HCT116 (cell line): ENCODE measurements around the gene RHOT1. TPM values are rescaled to one million over a fixed set of nuclear protein-coding genes. Genes with fewer than 3 reads are reported as not detected.

ENCODE experiments used
- ATAC-seq: fragments of 200-7000 bp; cut with Tn5 transposase; 2 replicates; pipeline ENCODE4 v1.9.1; 2020; ENCODE audit warnings: mild to moderate bottlenecking, moderate library complexity
- BruUV-seq: library from RNA; stranded (reverse); fragments of 400-500 nt; replicated peaks from 2 replicates; lab custom pipeline; 2021; lab: Mats Ljungman, UMichigan
- CTCF ChIA-PET: fragments of 300-600 bp; sonication (Branson Sonifier 250); formaldehyde crosslinking; loops from one replicate; lab custom pipeline; 2021; ENCODE audit warnings: antibody characterized with exemption; lab: Charles Lee
- POLR2A ChIA-PET: fragments of 300-600, 350-600 bp; sonication (Branson Sonifier 250); formaldehyde crosslinking; loops from one replicate; lab custom pipeline; 2021; ENCODE audit warnings: antibody characterized with exemption; lab: Charles Lee
- RAD21 ChIA-PET, 2 experiments: fragments of 300-600 bp; sonication (Branson Sonifier 250); formaldehyde crosslinking; loops; one replicate each; lab custom pipeline; 2023; ENCODE audit warnings: low total read pairs in 2 of 2; ENCODE audit not compliant: uncharacterized antibody in 2 of 2, unreplicated experiment in 2 of 2, low non-redundant PET in 1 of 2; lab: Charles Lee
- DNase-seq: peaks from one replicate; pipeline ENCODE4 v3.0.0-alpha.2; 2010; ENCODE audit warnings: low read depth, low spot score
- H2AFZ ChIP-seq: fragments of 200-600 bp; shearing (Covaris generic), sonication (generic); 2 replicates; pipeline ENCODE4 v1.6.1; 2017; ENCODE audit warnings: low read depth, mixed run types, mixed read lengths, antibody characterized with exemption, low read length; ENCODE audit not compliant: poor library complexity, severe bottlenecking
- H3K27ac ChIP-seq: 2 replicates; pipeline ENCODE4 v1.5.1; 2012; ENCODE audit warnings: low read depth, low read length
- H3K27me3 ChIP-seq: fragments of 200-600 bp; sonication (generic); 2 replicates; pipeline ENCODE4 v1.6.1; 2016; ENCODE audit warnings: mixed run types, low read length, mixed read lengths; ENCODE audit not compliant: insufficient read depth
- H3K36me3 ChIP-seq, 2 experiments: fragments of 200-500 bp in 1 of 2; fragments of 200-600 bp in 1 of 2; sonication (Bioruptor generic) in 1 of 2; sonication (generic) in 1 of 2; 2 replicates each; pipeline versions ENCODE4 v1.5.1 to v1.6.1; 2014 to 2016; ENCODE audit warnings: low read length in 2 of 2, inconsistent platforms in 1 of 2, mixed read lengths in 1 of 2, mixed run types in 1 of 2; ENCODE audit not compliant: insufficient read depth in 2 of 2, control insufficient read depth in 1 of 2
- H3K4me1 ChIP-seq, 2 experiments: fragments of 200-600 bp in 1 of 2; sonication (generic) in 1 of 2; 2 replicates each; pipeline versions ENCODE4 v1.5.1 to v1.6.1; 2012 to 2017; ENCODE audit warnings: low read length in 2 of 2, inconsistent platforms in 1 of 2, mild to moderate bottlenecking in 1 of 2, mixed read lengths in 1 of 2, mixed run types in 1 of 2, moderate library complexity in 1 of 2; ENCODE audit not compliant: insufficient read depth in 2 of 2, control insufficient read depth in 1 of 2
- H3K4me2 ChIP-seq: fragments of 200-600 bp; sonication (generic); 2 replicates; pipeline ENCODE4 v1.6.1; 2017; ENCODE audit warnings: mixed run types, low read length, mixed read lengths
- H3K4me3 ChIP-seq, 2 experiments: fragments of 200-600 bp in 1 of 2; sonication (generic) in 1 of 2; replicated peaks in 1 of 2; 2 replicates each; pipeline ENCODE4 v1.5.1; 2011 to 2016; ENCODE audit warnings: low read length in 2 of 2, control low read depth in 1 of 2, low read depth in 1 of 2, mild to moderate bottlenecking in 1 of 2, mixed read lengths in 1 of 2, mixed run types in 1 of 2
- H3K79me2 ChIP-seq: fragments of 200-600 bp; sonication (generic); 2 replicates; pipeline ENCODE4 v1.6.1; 2017; ENCODE audit warnings: mild to moderate bottlenecking, mixed run types, low read length, moderate library complexity, mixed read lengths; ENCODE audit not compliant: insufficient read depth
- H3K9ac ChIP-seq: fragments of 200-600 bp; sonication (generic); 2 replicates; pipeline ENCODE4 v1.6.1; 2016; ENCODE audit warnings: low read length, mixed read lengths
- H3K9me2 ChIP-seq: fragments of 200-600 bp; sonication (generic), shearing (Covaris generic); 2 replicates; pipeline ENCODE4 v1.6.1; 2017; ENCODE audit warnings: mixed run types, mild to moderate bottlenecking, moderate library complexity; ENCODE audit not compliant: insufficient read depth
- H3K9me3 ChIP-seq, 2 experiments: fragments of 200-500 bp in 1 of 2; fragments of 200-600 bp in 1 of 2; sonication (Bioruptor generic) in 1 of 2; sonication (generic) in 1 of 2; 2 replicates each; pipeline ENCODE4 v1.6.1; 2014 to 2017; ENCODE audit warnings: low read length in 2 of 2, mixed read lengths in 2 of 2, inconsistent platforms in 1 of 2, low read depth in 1 of 2, mild to moderate bottlenecking in 1 of 2, mixed run types in 1 of 2, moderate library complexity in 1 of 2; ENCODE audit not compliant: control insufficient read depth in 1 of 2, insufficient read depth in 1 of 2
- H4K20me1 ChIP-seq: fragments of 200-600 bp; sonication (generic), shearing (Covaris generic); 2 replicates; pipeline ENCODE4 v1.6.1; 2017; ENCODE audit warnings: mixed run types, mild to moderate bottlenecking, moderate library complexity; ENCODE audit not compliant: insufficient read depth
- CBX3 ChIP-seq: IDR thresholded peaks from 2 replicates; pipeline ENCODE4 v1.6.1; 2012; ENCODE audit warnings: low read depth
- ELF1 ChIP-seq: IDR thresholded peaks from 2 replicates; pipeline ENCODE4 v1.6.1; 2012; ENCODE audit warnings: low read depth, borderline replicate concordance
- JUND ChIP-seq: IDR thresholded peaks from 2 replicates; pipeline ENCODE4 v1.6.1; 2012
- POLR2A ChIP-seq: IDR thresholded peaks from 2 replicates; pipeline ENCODE4 v1.7.0; 2011; ENCODE audit warnings: borderline replicate concordance; ENCODE audit not compliant: insufficient read depth, insufficient read length; ENCODE audit errors: extremely low read depth
- RAD21 ChIP-seq: IDR thresholded peaks from 2 replicates; pipeline ENCODE4 v1.6.1; 2012; ENCODE audit warnings: low read depth, mild to moderate bottlenecking
- SP1 ChIP-seq: IDR thresholded peaks from 2 replicates; pipeline ENCODE4 v1.6.1; 2012; ENCODE audit warnings: low read depth
- SRF ChIP-seq: IDR thresholded peaks from 2 replicates; pipeline ENCODE4 v1.6.1; 2012; ENCODE audit warnings: low read depth
- TCF7L2 ChIP-seq: IDR thresholded peaks from 2 replicates; pipeline ENCODE4 v1.7.0; 2011; ENCODE audit warnings: borderline replicate concordance, inconsistent platforms; ENCODE audit not compliant: insufficient read depth, insufficient read length; ENCODE audit errors: extremely low read depth
- ZFX ChIP-seq: fragments of 450-650 bp; IDR thresholded peaks from 2 replicates; pipeline ENCODE4 v1.6.1; 2017
- intact Hi-C: fragments of 100-400 bp; cut with micrococcal nuclease; formaldehyde crosslinking; loops from 2 replicates; pipeline ENCODE4 v1.10.0; 2022
- total RNA-seq: library from RNA; stranded (reverse); gene quantifications from one replicate; pipeline ENCODE4 v1.2.1, GENCODE V29; 2021; ENCODE audit not compliant: unreplicated experiment
- TF ChIP-seq, protein P1 (sequence below): IDR thresholded peaks from 2 replicates; pipeline ENCODE4 v1.6.1; 2011; ENCODE audit warnings: mild to moderate bottlenecking, low read length, moderate library complexity; ENCODE audit not compliant: insufficient replicate concordance; ENCODE audit errors: extremely low read depth
- TF ChIP-seq, protein P2 (sequence below): IDR thresholded peaks from 2 replicates; pipeline ENCODE4 v1.6.1; 2012

RHOT1 gene
- total RNA-seq, 1 experiment from 2014 or later: 33.3 TPM

DNA sequence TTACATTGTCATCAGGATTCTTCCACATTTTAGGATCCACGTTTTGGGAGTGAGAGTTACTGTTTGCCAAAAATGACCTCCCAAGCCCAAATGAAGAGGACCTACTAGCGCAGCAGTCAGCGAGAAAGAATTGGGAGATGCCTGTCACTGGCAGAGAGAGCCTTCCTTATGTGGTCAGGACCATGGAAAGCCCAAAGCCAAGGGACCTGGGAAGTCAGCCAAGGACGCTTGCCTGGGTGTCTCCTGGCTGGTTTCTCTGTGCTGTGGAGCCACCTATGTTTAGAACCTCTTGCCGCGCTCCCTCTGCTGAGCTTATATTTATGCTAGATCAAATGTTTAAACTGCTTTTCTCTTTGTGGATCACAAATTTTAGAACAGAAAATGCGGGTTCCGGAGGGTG is 98.4 kb downstream of the RHOT1 start:
- no peak for DNase-seq
- H3K27me3 ChIP-seq: no peaks in the 10 kb centered on the region
- H3K4me2 ChIP-seq: no peak overlapping the region
- no peaks in the 10 kb centered on the region for H3K9me2 ChIP-seq
- no peaks in the 10 kb centered on the region for H3K79me2 ChIP-seq
- no peak overlapping the region for H3K4me3 ChIP-seq
- intact Hi-C loops: no loop called here
- H4K20me1 ChIP-seq: no peaks in the 10 kb centered on the region
- ChIA-PET RAD21 (no interaction called here), CTCF (no interaction called here), POLR2A (no interaction called here)
- H3K4me1 ChIP-seq: no peaks in the 10 kb centered on the region
- H3K9me3 ChIP-seq: no peaks in the 10 kb centered on the region
- no peaks in the 10 kb centered on the region for H3K36me3 ChIP-seq
- ATAC-seq: no peak
- no peak overlapping the region for H2AFZ ChIP-seq
- H3K9ac ChIP-seq: no peak overlapping the region
- BruUV-seq: no TSS peak
- H3K27ac ChIP-seq: no peak overlapping the region
- TF ChIP-seq JUND: no peak
- TF ChIP-seq CBX3: no peak
- TF ChIP-seq ELF1: no peak
- TF ChIP-seq POLR2A: no peak
- TF ChIP-seq SP1: no peak
- TF ChIP-seq TCF7L2: no peak
- TF ChIP-seq, all 23 proteins: peak for 0

DNA sequence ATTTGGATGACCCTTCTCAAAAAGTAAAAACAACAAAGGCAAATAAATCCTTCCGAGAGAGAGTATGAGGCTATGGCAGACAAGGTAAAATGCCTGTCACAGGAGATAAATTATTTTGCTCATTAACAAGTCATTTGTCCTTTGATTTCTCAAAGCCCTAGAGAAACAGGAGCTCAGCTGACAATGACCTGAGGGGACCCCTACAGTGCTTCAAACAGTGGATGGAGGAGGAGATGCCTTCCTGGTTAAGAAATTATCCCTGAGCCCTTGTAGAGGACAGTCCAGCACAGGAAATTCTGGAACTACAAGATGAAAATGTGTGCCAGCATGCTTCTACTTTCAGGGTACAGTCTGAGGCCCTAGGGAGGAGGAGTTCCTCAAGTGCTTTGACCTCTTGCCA is 99.3 kb downstream of the RHOT1 start:
- Histone ChIP-seq H3K27ac (no peak overlapping the region), H3K4me2 (no peak overlapping the region), H4K20me1 (no peaks in the 10 kb centered on the region), H3K36me3 (no peaks in the 10 kb centered on the region), H3K79me2 (no peaks in the 10 kb centered on the region), H3K9me3 (no peaks in the 10 kb centered on the region), H3K9ac (no peak overlapping the region), H3K27me3 (no peaks in the 10 kb centered on the region), H3K4me1 (no peaks in the 10 kb centered on the region), H3K4me3 (no peak overlapping the region), H2AFZ (no peak overlapping the region), H3K9me2 (no peaks in the 10 kb centered on the region)
- intact Hi-C loops: no loop called here
- BruUV-seq: no TSS peak
- ATAC-seq: no peak
- ChIA-PET POLR2A (no interaction called here), CTCF (no interaction called here), RAD21 (no interaction called here)
- no peak for DNase-seq
- TF ChIP-seq, protein P1, sequence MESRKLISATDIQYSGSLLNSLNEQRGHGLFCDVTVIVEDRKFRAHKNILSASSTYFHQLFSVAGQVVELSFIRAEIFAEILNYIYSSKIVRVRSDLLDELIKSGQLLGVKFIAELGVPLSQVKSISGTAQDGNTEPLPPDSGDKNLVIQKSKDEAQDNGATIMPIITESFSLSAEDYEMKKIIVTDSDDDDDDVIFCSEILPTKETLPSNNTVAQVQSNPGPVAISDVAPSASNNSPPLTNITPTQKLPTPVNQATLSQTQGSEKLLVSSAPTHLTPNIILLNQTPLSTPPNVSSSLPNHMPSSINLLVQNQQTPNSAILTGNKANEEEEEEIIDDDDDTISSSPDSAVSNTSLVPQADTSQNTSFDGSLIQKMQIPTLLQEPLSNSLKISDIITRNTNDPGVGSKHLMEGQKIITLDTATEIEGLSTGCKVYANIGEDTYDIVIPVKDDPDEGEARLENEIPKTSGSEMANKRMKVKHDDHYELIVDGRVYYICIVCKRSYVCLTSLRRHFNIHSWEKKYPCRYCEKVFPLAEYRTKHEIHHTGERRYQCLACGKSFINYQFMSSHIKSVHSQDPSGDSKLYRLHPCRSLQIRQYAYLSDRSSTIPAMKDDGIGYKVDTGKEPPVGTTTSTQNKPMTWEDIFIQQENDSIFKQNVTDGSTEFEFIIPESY: no peak
- no peak for TF ChIP-seq CBX3
- TF ChIP-seq ZFX: no peak
- no peak for TF ChIP-seq RAD21
- TF ChIP-seq, protein P2, sequence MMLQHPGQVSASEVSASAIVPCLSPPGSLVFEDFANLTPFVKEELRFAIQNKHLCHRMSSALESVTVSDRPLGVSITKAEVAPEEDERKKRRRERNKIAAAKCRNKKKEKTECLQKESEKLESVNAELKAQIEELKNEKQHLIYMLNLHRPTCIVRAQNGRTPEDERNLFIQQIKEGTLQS: no peak
- no peak for TF ChIP-seq SRF
- no peak for TF ChIP-seq TCF7L2
